Testis (tissue), 3 donors: Measurements from ENCODE around the gene ANKRD44. TPM values are rescaled to one million over a fixed set of nuclear protein-coding genes. Genes with fewer than 3 reads are reported as not detected.
A peak's percentile ranks its signal among the peaks of the same experiment; 100 is the strongest.

ENCODE experiments used
- DNase-seq: peaks from one replicate; pipeline ENCODE4 v3.0.0-alpha.2; 2019
- H3K27ac ChIP-seq, 2 donors: fragments of 200-600 bp; sonication (generic); one replicate each; pipeline ENCODE4 v1.5.1; 2019
- H3K27me3 ChIP-seq: fragments of 200-600 bp; sonication (generic); one replicate; pipeline ENCODE4 v1.5.1; 2019
- H3K36me3 ChIP-seq: fragments of 200-600 bp; sonication (generic); one replicate; pipeline ENCODE4 v1.5.1; 2017; ENCODE audit warnings: low read depth; ENCODE audit errors: missing control alignments
- H3K4me1 ChIP-seq: fragments of 200-600 bp; sonication (generic); one replicate; pipeline ENCODE4 v1.5.1; 2019
- H3K4me3 ChIP-seq, 2 donors: fragments of 200-600 bp; sonication (generic); one replicate each; pipeline ENCODE4 v1.5.1; 2017 to 2019
- H3K9me3 ChIP-seq: fragments of 200-600 bp; sonication (generic); one replicate; pipeline ENCODE4 v1.5.1; 2017
- CTCF ChIP-seq, 3 experiments: fragments of 450-650 bp in 2 of 3; fragments of 200-600 bp in 1 of 3; sonication (generic) in 1 of 3; IDR thresholded peaks; one replicate each; pipeline ENCODE4 v1.5.1; 2016 to 2019; ENCODE audit warnings: antibody characterized with exemption in 3 of 3, mild to moderate bottlenecking in 2 of 3, moderate library complexity in 1 of 3
- POLR2A ChIP-seq: fragments of 450-650 bp; IDR thresholded peaks from one replicate; pipeline ENCODE4 v1.6.1; 2017; ENCODE audit warnings: antibody characterized with exemption, mild to moderate bottlenecking, moderate library complexity
- WGBS, 2 donors: methylation state at CpG; one replicate each; pipeline ENCODE4 v1.1.5; 2018; 5-methylcytosine and 5-hydroxymethylcytosine counted together
- intact Hi-C: fragments of 100-400 bp; cut with DNase I; formaldehyde crosslinking; loops from one replicate; pipeline ENCODE4 v1.15.1; 2023; ENCODE audit warnings: low total_unique reads
- polyA plus RNA-seq: library from polyadenylated mRNA; stranded (reverse); fragments of 350-450 nt; fragmentation: Illumina TruSeq; extraction: RNeasy Lipid Tissue Mini Kit (QIAGEN cat#74804); gene quantifications from one replicate; pipeline ENCODE4 v1.2.3, GENCODE V29; 2014; ENCODE audit warnings: low read depth, low replicate concordance; ENCODE audit not compliant: insufficient read depth
- total RNA-seq, 2 donors: library from RNA; depleted of rRNA; stranded (reverse); fragments of >200 nt; gene quantifications; one replicate each; pipeline ENCODE4 v1.2.3, GENCODE V29; 2016

ANKRD44 gene
- total and polyA plus RNA-seq, 3 donors from 2014 or later = 11.2 to 14.5 (median 11.5) TPM

DNA sequence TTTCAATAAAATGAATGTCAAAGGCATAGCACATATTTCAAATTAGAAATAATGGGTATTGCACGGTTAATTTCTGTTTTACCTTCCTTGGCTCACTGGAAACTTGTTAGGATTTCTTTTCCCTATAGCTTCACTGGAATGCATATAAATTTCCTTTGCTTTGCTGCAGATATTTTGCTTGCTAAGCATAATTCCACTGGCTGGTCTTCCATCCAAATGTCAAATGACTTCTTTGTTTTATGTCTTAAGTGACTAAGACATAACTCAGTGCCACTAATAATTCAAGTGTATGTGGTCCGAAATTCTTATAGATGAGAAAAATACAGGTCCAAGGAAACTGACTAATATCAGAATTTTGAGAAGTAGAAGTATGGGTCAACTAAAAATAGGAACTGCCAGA lies 201.3 kb downstream of the ANKRD44 start:
- Histone ChIP-seq H3K9me3 (no peaks in the 10 kb centered on the region), H3K27ac (no peak overlapping the region), H3K4me1 (peaks cover 6% of the 10 kb centered on the region), H3K27me3 (no peaks in the 10 kb centered on the region), H3K36me3 (no peaks in the 10 kb centered on the region), H3K4me3 (no peak overlapping the region)
- intact Hi-C loops = no loop called here
- WGBS, 2 donors = 80 to 87% methylated on average over 2 of the region's 2 CpGs
- no peak for DNase-seq
- no peak for TF ChIP-seq CTCF (IDR thresholded peaks at IDR 0.05)
- no peak for TF ChIP-seq POLR2A

DNA sequence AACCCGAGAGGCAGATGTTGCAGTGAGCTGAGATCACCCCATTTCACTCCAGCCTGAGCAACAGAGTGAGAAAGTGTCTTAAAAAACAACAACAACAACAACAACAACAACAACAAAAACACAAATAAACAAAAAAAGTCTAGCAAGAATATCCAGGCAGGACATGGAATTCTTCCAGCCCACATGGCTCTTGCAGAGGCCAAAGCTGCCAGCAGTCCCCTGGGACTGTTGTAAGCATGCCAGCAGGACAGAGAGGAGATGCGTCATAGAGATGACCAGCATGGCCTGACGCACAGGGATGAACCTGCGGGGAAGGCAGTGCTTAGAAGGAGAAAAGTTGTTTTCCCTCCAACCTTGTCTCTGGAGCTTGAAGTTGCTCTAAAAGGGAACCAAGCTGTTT lies 201.8 kb downstream of the ANKRD44 start:
- no peaks in the 10 kb centered on the region for H3K9me3 ChIP-seq
- H3K27ac ChIP-seq = peak overlapping the region in 1 of 2 donors; percentile 61
- no peaks in the 10 kb centered on the region for H3K36me3 ChIP-seq
- no peak for TF ChIP-seq CTCF (IDR thresholded peaks at IDR 0.05)
- TF ChIP-seq POLR2A = no peak
- 60 to 61% methylated on average over 4 of the region's 4 CpGs for WGBS, 2 donors
- peak; percentile 58 for DNase-seq
- intact Hi-C loops = no loop called here
- H3K4me3 ChIP-seq = no peak overlapping the region
- H3K27me3 ChIP-seq = no peaks in the 10 kb centered on the region
- peaks cover 6% of the 10 kb centered on the region for H3K4me1 ChIP-seq

DNA sequence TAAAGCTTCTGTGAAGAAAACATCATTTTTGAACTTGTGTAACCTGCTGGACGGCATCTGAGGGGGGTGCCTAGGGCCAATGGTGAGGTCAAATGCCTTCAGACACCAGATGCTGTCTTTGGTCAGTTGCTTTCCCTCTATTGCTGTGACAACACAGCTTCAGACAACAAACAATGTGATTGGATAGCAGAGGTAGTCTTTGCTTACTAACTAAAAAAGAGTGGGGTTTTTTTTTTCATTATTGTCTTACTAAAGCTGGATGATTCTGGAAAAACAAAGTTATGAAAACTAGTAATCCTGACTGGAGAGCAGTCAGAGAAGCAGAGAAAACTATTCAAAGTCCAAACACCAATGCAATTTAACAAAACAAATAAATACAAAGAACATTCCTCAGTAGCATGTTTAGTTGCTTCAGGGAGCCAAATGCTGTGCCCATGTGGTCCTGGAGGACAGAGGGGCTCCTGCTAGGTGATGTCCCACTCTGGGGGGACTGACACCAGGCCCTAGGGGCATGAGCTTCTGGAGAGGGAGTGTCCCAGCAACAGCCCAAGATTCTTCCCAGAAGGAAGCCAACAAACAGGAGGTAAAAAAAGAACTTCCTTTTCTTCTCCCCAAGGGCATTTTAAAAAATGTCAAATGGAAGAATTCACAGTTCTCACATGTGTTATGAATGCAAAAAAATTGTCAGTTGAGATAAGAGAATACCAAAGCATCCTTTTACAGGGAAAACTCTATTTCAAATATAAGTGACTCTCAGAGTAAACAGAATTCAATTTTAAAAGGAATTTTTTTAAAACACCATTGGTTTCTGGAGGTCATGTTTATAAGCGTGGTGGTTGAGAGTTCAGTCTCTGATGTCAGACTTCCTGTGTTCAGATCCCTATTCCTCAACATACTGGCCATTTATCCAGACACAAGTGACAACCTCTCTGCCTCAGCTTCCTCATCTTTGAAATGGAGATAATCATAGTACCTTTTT lies 203.0 kb downstream of the ANKRD44 start:
- TF ChIP-seq CTCF (IDR thresholded peaks at IDR 0.05) (no peak), POLR2A (no peak)
- Histone ChIP-seq H3K4me3 (no peak overlapping the region), H3K27ac (peak overlapping the region in 1 of 2 donors; percentile 61), H3K4me1 (peaks cover 6% of the 10 kb centered on the region), H3K36me3 (no peaks in the 10 kb centered on the region), H3K9me3 (no peaks in the 10 kb centered on the region), H3K27me3 (no peaks in the 10 kb centered on the region)
- intact Hi-C loops = no loop called here
- 51 to 52% methylated on average over 2 of the region's 2 CpGs for WGBS, 2 donors
- peak; percentile 19 for DNase-seq

- no peak overlapping the region for H3K4me3 ChIP-seq
- no peak for DNase-seq
- H3K36me3 ChIP-seq = no peaks in the 10 kb centered on the region
- TF ChIP-seq POLR2A (no peak), CTCF (IDR thresholded peaks at IDR 0.05) (no peak)
- no peaks in the 10 kb centered on the region for H3K27me3 ChIP-seq
- no peak overlapping the region for H3K27ac ChIP-seq
- WGBS, 2 donors = 97 to 100% methylated on average over 1 of the region's 1 CpG
- H3K4me1 ChIP-seq = peaks cover 2% of the 10 kb centered on the region
- no peaks in the 10 kb centered on the region for H3K9me3 ChIP-seq
- intact Hi-C loops = no loop called here
Observed at GRCh38 chr2:197103363-197103762, 207.2 kb downstream of the ANKRD44 start.
